Loucy (cell line): ENCODE data around the gene MECR.

ENCODE experiments used
- CTCF ChIP-seq: fragments of 200-600 bp; sonication (generic); conservative IDR thresholded peaks from 2 replicates; pipeline ENCODE4 v1.5.1; 2014; ENCODE audit warnings: mild to moderate bottlenecking, antibody characterized with exemption, low read length
- EZH2phosphoT487 ChIP-seq: fragments of 200-600 bp; IDR thresholded peaks from 2 replicates; pipeline ENCODE4 v1.6.1; 2018; ENCODE audit warnings: antibody characterized with exemption, mild to moderate bottlenecking, moderate library complexity, borderline replicate concordance

- TF ChIP-seq CTCF (no peak), EZH2phosphoT487 (no peak)
These were observed 7.2 kb downstream of the MECR start for GRCh38 chr1:29223521-29223920.
